K562 (cell line): ENCODE data around the gene CDYL.

ENCODE experiments used
- ATF2 ChIP-seq: sonication (generic); formaldehyde crosslinking; IDR thresholded peaks from 2 replicates; pipeline ENCODE4 v1.8.1; 2022; ENCODE audit warnings: missing genetic modification reagents
- ATF6 ChIP-seq: sonication (generic); formaldehyde crosslinking; IDR thresholded peaks from 2 replicates; pipeline ENCODE4 v1.4.0; 2020; ENCODE audit warnings: mild to moderate bottlenecking, missing genetic modification reagents
- BHLHE40 ChIP-seq: IDR thresholded peaks from 2 replicates; pipeline ENCODE4 v1.6.1; 2011; ENCODE audit warnings: low read length, improper control_type of control experiment
- CTCF ChIP-seq, 3 experiments: IDR thresholded peaks in 2 of 3; conservative IDR thresholded peaks in 1 of 3; 2 replicates each; pipeline ENCODE4 v1.5.1; 2011 to 2012; ENCODE audit warnings: low read length in 3 of 3, mild to moderate bottlenecking in 3 of 3, control low read depth in 2 of 3, improper control_type of control experiment in 1 of 3, inconsistent platforms in 1 of 3, low read depth in 1 of 3, mixed read lengths in 1 of 3, moderate library complexity in 1 of 3; ENCODE audit not compliant: insufficient read depth in 2 of 3
- HDAC8 ChIP-seq: fragments of 450-650 bp; IDR thresholded peaks from 2 replicates; pipeline ENCODE4 v1.6.1; 2016; ENCODE audit warnings: mild to moderate bottlenecking, missing genetic modification characterization, moderate library complexity, missing compliant biosample characterization
- IRF9 ChIP-seq: fragments of 450-650 bp; IDR thresholded peaks from 2 replicates; pipeline ENCODE4 v1.6.1; 2016; ENCODE audit warnings: missing biosample characterization, missing genetic modification characterization
- NFYB ChIP-seq: IDR thresholded peaks from 2 replicates; pipeline ENCODE4 v1.6.1; 2011; ENCODE audit warnings: mild to moderate bottlenecking, moderate library complexity; ENCODE audit not compliant: insufficient read length; ENCODE audit errors: extremely low read depth
- ZNF24 ChIP-seq: fragments of 450-650 bp; IDR thresholded peaks from 2 replicates; pipeline ENCODE4 v1.6.1; 2016

GRCh38 chr6:4940416-4940815 is 164.2 kb downstream of the CDYL start:
- TF ChIP-seq BHLHE40 (no peak), ATF2 (no peak), HDAC8 (no peak), IRF9 (tag) (no peak), ZNF24 (no peak), CTCF (IDR thresholded peaks at IDR 0.05 in 2 of 3, conservative IDR thresholded peaks at IDR 0.05 in 1 of 3; ENCODE audit: insufficient read depth in 2 of 3, low read depth in 1 of 3, low read length in 3 of 3) (no peak), ATF6 (CRISPR knock-in tag) (no peak), NFYB (no peak)
